ENCODE measurements around the gene CCL16.
"Not testable (repeated sequence)": the region's sequence is repeated elsewhere in the genome, so short reads cannot be mapped to it uniquely, and the experiment has no call there.

Gene CCL16

GRCh38 chr17:35938492-35938891, 42.8 kb downstream of the CCL16 start:
- not testable (repeated sequence) for DNase-seq (ENCODE audit: low read depth in 2 of 2)

DNA sequence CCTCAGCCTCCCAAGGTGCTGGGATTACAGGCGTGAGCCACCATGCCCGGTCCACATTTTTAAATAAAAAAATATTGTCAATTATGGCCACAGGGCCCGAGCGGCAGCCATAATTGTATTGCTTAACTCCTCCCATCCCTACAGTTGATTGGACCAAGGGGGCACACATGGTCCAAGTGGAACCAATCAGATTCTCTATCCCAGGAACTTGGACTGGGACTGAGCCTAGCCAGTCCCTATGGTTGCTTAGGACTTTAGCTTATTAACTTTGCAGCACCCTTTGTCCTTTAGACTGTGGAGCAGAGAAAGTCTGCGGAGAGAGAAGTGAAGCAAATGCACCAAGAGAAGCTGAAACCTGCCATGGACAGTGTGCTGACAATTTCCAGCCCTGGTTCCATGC, 45.2 kb downstream of the CCL16 start:
- no peak for DNase-seq (ENCODE audit: low read depth in 2 of 2)

- no peak for DNase-seq (ENCODE audit: low read depth in 2 of 2)
Measured at GRCh38 chr17:35934760-35935159, 46.5 kb downstream of the CCL16 start.

DNA sequence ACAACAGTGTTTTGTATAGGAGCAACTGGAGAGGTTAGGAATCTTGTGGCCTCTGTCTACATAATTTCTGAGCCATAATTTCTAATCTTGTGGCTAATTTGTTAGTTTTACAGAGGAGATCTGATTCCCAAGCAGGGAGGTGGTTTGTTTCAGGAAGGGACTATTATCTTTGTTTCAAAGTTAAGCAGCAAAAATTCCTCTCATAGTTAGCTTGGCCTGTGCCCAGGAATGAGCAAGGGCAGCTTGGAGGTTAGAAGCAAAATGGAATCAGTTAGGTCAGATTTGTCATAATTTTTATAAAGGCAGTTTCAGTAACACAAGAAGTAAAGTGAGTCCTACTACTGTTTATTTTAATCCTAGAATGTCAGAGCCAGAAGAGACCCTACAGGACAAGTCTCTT, 48.7 kb downstream of the CCL16 start:
- no peak for DNase-seq (ENCODE audit: low read depth in 2 of 2)

DNA sequence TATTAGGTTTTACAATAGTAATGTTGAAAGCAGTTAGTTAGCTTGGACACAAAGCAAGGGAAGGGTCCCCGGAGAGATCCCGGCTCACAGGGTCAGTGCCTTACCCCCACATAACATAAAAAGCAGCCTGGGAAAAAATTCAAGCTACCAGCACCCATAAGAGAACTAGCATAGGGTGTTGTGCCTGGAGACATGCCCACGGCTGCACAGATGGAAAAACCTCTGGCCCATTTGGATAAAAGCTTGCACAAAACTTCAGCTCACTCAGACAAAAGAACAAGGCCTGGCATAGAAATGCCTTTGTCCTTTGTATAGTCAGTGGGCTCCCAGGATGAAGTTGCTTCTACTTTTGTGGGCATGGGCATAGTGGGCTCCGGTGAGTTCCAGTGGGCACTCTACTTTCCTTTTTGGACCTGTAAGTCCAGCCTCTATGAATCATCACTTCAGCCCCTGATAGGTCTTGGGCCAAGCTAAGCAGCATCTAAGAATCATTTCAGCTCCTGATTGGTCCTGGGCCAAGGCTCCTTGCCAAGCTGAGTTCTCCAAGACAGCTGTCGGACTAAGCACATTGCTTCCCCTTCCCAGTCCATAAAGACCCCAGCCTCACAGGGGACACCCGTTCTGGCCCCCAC, 49.4 kb downstream of the CCL16 start:
- DNase-seq (ENCODE audit: low read depth in 2 of 2): no peak

GRCh38 chr17:35930211-35931065, 50.9 kb downstream of the CCL16 start, which contains the start of gene RDM1:
RDM1 (minus strand) TSS chr17:35930773; CDS start chr17:35930727, 46 bp downstream.
- DNase-seq (ENCODE audit: low read depth in 2 of 2): peak; percentile 86

DNA sequence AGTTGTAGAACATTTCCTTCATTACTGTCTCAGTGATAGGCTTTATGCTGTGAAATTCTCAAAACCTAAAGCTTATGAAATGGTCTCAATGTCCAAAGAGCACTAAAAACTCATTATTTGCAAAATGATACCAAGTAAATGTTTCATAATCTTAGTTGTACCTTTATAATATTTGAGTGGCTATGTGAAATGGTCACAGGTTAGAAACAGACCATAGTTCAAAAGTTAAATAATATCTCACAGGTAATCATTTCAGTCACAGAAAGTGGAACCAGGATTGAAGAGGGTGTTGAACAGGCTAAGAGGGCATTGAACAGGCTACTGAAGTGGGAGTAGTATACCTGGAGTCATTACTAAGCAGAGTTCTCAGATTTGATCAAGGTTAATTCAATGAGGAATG, 53.6 kb downstream of the CCL16 start:
- DNase-seq (ENCODE audit: low read depth in 2 of 2): no peak
